ENCODE results near the gene ARHGAP26.

Gene ARHGAP26

DNA sequence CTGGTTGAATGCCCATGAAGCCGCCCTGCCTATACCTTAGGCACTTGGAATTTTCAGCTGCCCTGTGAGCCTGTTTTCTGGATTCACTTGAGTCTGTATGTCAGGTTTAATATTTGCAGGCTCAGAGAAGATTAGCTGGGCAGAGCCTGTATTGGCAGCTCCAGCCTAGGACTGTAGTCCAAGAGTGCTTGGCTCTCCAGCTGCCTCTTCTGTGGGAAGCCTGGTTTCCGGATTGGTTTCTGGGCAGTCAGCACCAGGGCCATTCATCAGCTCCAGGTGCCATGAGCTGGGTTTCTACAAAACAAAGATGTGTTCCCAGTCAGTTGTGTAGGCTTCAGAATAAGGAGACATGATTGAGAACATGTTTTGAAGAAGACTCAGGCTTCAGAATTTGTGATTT, 90.1 kb downstream of the ARHGAP26 start:
- H3K9ac ChIP-seq (ENCODE audit: low read depth in 1 of 2, low read length in 2 of 2), result no peak overlapping the region
- H3K9me3 ChIP-seq (ENCODE audit: control insufficient read depth in 2 of 2, low read length in 2 of 2), result no peaks in the 10 kb centered on the region
- no peaks in the 10 kb centered on the region for H3K36me3 ChIP-seq (ENCODE audit: control insufficient read depth in 2 of 2, insufficient read depth in 2 of 2, low read length in 2 of 2)
- H3K4me3 ChIP-seq (ENCODE audit: low read length in 2 of 2), result no peak overlapping the region
- no peak overlapping the region for H3K27ac ChIP-seq (ENCODE audit: low read depth in 2 of 2, low read length in 2 of 2)
- H3K4me1 ChIP-seq (ENCODE audit: control insufficient read depth in 2 of 2, insufficient read depth in 2 of 2, low read length in 2 of 2), result peaks cover 11 to 14% of the 10 kb centered on the region in 2 donors
- H3K27me3 ChIP-seq (ENCODE audit: control insufficient read depth in 2 of 2, insufficient read depth in 2 of 2, low read length in 2 of 2), result no peaks in the 10 kb centered on the region

DNA sequence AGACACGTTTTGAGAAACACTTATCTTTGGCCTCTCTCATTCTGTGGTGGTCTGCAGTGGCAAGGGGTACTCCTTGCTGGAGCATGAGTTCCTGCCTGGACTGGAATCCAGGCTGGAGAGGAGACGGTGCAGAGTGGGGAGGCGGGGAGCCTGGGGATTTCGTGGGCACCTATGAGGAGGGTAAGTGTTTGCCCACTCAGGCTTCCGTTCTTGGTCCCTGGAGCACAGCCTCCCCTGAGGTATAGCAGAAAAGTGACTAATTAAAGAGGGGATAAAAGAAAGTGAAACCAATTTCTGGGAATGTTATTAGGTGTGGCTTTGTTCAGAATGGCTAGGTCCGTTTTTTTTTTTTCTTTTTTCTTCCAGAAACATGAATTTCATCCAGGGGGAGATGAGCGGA, 90.8 kb downstream of the ARHGAP26 start:
- H3K9ac ChIP-seq (ENCODE audit: low read depth in 1 of 2, low read length in 2 of 2), result no peak overlapping the region

DNA sequence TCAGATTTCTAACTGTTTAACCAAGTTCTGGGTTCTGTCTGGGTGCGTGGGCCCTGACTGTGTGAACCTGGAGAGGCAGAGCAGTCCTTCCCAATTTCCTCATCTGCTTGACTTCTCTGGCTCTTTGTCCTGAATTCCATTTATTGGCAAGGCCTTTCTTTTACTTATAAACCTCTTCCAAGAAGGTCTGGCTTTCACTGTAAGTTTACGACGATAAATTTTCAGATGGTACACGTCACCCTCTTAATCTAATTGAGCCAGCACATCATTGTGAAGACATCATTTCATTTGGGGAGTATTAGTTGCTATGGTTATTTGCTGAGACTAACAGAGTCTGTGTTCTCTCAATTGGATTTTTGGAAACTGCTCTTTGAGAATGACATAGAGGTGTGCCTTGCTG, 92.4 kb downstream of the ARHGAP26 start:
- Histone ChIP-seq H3K27ac (ENCODE audit: low read depth in 2 of 2, low read length in 2 of 2) (no peak overlapping the region), H3K36me3 (ENCODE audit: control insufficient read depth in 2 of 2, insufficient read depth in 2 of 2, low read length in 2 of 2) (no peaks in the 10 kb centered on the region), H3K9me3 (ENCODE audit: control insufficient read depth in 2 of 2, low read length in 2 of 2) (no peaks in the 10 kb centered on the region), H3K4me1 (ENCODE audit: control insufficient read depth in 2 of 2, insufficient read depth in 2 of 2, low read length in 2 of 2) (peaks cover 13 to 20% of the 10 kb centered on the region in 2 donors), H3K9ac (ENCODE audit: low read depth in 1 of 2, low read length in 2 of 2) (no peak overlapping the region), H3K27me3 (ENCODE audit: control insufficient read depth in 2 of 2, insufficient read depth in 2 of 2, low read length in 2 of 2) (no peaks in the 10 kb centered on the region), H3K4me3 (ENCODE audit: low read length in 2 of 2) (no peak overlapping the region)

More for the DNA sequence above, 90.8 kb downstream of the ARHGAP26 start:
- Histone ChIP-seq H3K4me3 (ENCODE audit: low read length in 2 of 2) (no peak overlapping the region), H3K27me3 (ENCODE audit: control insufficient read depth in 2 of 2, insufficient read depth in 2 of 2, low read length in 2 of 2) (no peaks in the 10 kb centered on the region), H3K27ac (ENCODE audit: low read depth in 2 of 2, low read length in 2 of 2) (no peak overlapping the region), H3K9me3 (ENCODE audit: control insufficient read depth in 2 of 2, low read length in 2 of 2) (no peaks in the 10 kb centered on the region), H3K36me3 (ENCODE audit: control insufficient read depth in 2 of 2, insufficient read depth in 2 of 2, low read length in 2 of 2) (no peaks in the 10 kb centered on the region), H3K4me1 (ENCODE audit: control insufficient read depth in 2 of 2, insufficient read depth in 2 of 2, low read length in 2 of 2) (peaks cover 11 to 14% of the 10 kb centered on the region in 2 donors)

DNA sequence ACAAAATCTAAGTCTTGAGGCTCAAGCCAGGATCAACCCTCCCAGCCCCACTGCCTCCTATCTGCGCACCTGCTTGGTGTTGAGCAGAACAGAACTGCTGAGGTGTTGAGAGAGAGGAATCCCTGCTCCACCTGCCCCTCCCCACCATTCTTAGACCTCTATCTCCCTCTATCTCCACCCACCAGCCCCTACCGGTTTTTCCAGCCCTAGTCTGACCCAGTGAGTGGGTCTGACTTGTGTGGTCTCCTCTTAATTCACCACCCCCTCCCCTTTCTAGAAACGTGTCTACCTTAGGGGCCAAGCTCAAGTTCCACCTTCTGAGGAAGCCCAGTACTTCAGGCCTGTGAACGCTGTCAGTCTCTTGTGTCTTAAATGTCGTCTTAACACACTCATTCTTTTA, 93.7 kb downstream of the ARHGAP26 start:
- Histone ChIP-seq H3K9ac (ENCODE audit: low read depth in 1 of 2, low read length in 2 of 2) (no peak overlapping the region), H3K36me3 (ENCODE audit: control insufficient read depth in 2 of 2, insufficient read depth in 2 of 2, low read length in 2 of 2) (no peaks in the 10 kb centered on the region), H3K4me3 (ENCODE audit: low read length in 2 of 2) (no peak overlapping the region), H3K4me1 (ENCODE audit: control insufficient read depth in 2 of 2, insufficient read depth in 2 of 2, low read length in 2 of 2) (peaks cover 23 to 31% of the 10 kb centered on the region in 2 donors), H3K9me3 (ENCODE audit: control insufficient read depth in 2 of 2, low read length in 2 of 2) (no peaks in the 10 kb centered on the region), H3K27ac (ENCODE audit: low read depth in 2 of 2, low read length in 2 of 2) (no peak overlapping the region), H3K27me3 (ENCODE audit: control insufficient read depth in 2 of 2, insufficient read depth in 2 of 2, low read length in 2 of 2) (no peaks in the 10 kb centered on the region)

- no peaks in the 10 kb centered on the region for H3K27me3 ChIP-seq (ENCODE audit: control insufficient read depth in 2 of 2, insufficient read depth in 2 of 2, low read length in 2 of 2)
- peaks cover 27 to 34% of the 10 kb centered on the region in 2 donors for H3K4me1 ChIP-seq (ENCODE audit: control insufficient read depth in 2 of 2, insufficient read depth in 2 of 2, low read length in 2 of 2)
- H3K36me3 ChIP-seq (ENCODE audit: control insufficient read depth in 2 of 2, insufficient read depth in 2 of 2, low read length in 2 of 2), result no peaks in the 10 kb centered on the region
- H3K9ac ChIP-seq (ENCODE audit: low read depth in 1 of 2, low read length in 2 of 2), result no peak overlapping the region
- no peaks in the 10 kb centered on the region for H3K9me3 ChIP-seq (ENCODE audit: control insufficient read depth in 2 of 2, low read length in 2 of 2)
- peak overlapping the region in 1 of 2 donors; percentile 32 for H3K27ac ChIP-seq (ENCODE audit: low read depth in 2 of 2, low read length in 2 of 2)
- H3K4me3 ChIP-seq (ENCODE audit: low read length in 2 of 2), result no peak overlapping the region
Observed at GRCh38 chr5:142864290-142865260, 94.4 kb downstream of the ARHGAP26 start.

- Histone ChIP-seq H3K27me3 (ENCODE audit: control insufficient read depth in 2 of 2, insufficient read depth in 2 of 2, low read length in 2 of 2) (no peaks in the 10 kb centered on the region), H3K9me3 (ENCODE audit: control insufficient read depth in 2 of 2, low read length in 2 of 2) (no peaks in the 10 kb centered on the region), H3K36me3 (ENCODE audit: control insufficient read depth in 2 of 2, insufficient read depth in 2 of 2, low read length in 2 of 2) (no peaks in the 10 kb centered on the region), H3K27ac (ENCODE audit: low read depth in 2 of 2, low read length in 2 of 2) (no peak overlapping the region), H3K4me1 (ENCODE audit: control insufficient read depth in 2 of 2, insufficient read depth in 2 of 2, low read length in 2 of 2) (peaks cover 37 to 41% of the 10 kb centered on the region in 2 donors), H3K4me3 (ENCODE audit: low read length in 2 of 2) (no peak overlapping the region), H3K9ac (ENCODE audit: low read depth in 1 of 2, low read length in 2 of 2) (no peak overlapping the region)
Observed at GRCh38 chr5:142865631-142866030, 95.5 kb downstream of the ARHGAP26 start.

DNA sequence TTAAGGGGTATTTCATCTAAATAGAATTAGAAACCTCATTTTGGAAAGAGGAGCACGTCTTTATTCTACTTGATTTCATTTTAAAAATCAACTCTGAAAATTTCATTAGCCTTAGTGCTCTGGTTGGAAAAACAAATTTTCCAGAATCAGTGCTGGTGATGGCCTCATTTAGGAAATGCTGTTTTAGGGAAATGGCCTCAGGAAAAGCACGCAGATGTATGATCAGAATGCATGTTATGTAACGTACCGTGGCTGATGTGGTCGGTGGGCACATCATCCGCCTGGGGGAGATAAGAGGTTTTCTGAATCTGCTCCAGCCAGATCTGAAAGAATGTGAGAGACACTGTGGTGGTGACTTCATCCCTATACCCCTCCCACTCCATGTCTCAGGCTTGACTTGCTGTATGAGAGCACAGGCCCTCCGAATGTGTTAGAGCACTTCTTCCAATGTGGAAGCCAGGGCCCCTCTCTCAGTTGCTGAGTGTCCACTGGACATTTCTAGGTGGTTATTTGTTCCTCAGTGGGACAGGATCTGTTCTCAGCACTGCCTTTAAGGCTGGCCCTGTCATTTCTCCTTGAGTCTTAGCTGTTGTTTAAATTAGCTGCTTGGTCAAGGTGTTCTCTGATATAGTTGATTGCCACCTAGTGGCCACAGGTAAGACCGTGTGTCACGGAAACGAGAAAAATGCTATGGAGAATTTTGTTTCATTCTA, 96.5 kb downstream of the ARHGAP26 start:
- Histone ChIP-seq H3K4me1 (ENCODE audit: control insufficient read depth in 2 of 2, insufficient read depth in 2 of 2, low read length in 2 of 2) (peaks cover 43 to 48% of the 10 kb centered on the region in 2 donors), H3K36me3 (ENCODE audit: control insufficient read depth in 2 of 2, insufficient read depth in 2 of 2, low read length in 2 of 2) (no peaks in the 10 kb centered on the region), H3K9me3 (ENCODE audit: control insufficient read depth in 2 of 2, low read length in 2 of 2) (no peaks in the 10 kb centered on the region), H3K27ac (ENCODE audit: low read depth in 2 of 2, low read length in 2 of 2) (peak overlapping the region; percentile 45 to 61), H3K27me3 (ENCODE audit: control insufficient read depth in 2 of 2, insufficient read depth in 2 of 2, low read length in 2 of 2) (no peaks in the 10 kb centered on the region), H3K9ac (ENCODE audit: low read depth in 1 of 2, low read length in 2 of 2) (peak overlapping the region; percentile 14 to 34), H3K4me3 (ENCODE audit: low read length in 2 of 2) (no peak overlapping the region)

DNA sequence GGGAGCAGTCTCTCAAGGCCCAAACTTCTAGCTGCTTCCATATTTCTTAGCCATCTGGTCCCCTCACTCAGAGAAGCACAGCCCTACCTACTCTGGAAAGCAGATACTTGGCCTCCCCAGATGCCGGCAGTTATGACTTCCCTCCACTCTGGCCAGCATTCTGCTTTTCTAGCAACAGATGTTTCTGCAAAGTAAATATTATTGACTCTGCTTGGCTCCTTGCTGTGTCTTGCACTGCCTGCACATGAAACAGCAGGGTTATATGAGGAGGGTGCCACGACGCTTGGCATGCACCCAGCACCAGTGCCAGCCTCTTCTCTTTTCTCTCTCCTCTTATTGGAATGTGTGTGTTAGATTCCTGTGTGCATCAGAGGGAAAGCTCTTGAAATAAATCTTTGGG, 99.7 kb downstream of the ARHGAP26 start:
- H3K4me1 ChIP-seq (ENCODE audit: control insufficient read depth in 2 of 2, insufficient read depth in 2 of 2, low read length in 2 of 2), result peaks cover 59 to 74% of the 10 kb centered on the region in 2 donors
- no peaks in the 10 kb centered on the region for H3K9me3 ChIP-seq (ENCODE audit: control insufficient read depth in 2 of 2, low read length in 2 of 2)
- H3K27ac ChIP-seq (ENCODE audit: low read depth in 2 of 2, low read length in 2 of 2), result peak overlapping the region; percentile 67 to 95
- no peaks in the 10 kb centered on the region for H3K36me3 ChIP-seq (ENCODE audit: control insufficient read depth in 2 of 2, insufficient read depth in 2 of 2, low read length in 2 of 2)
- H3K9ac ChIP-seq (ENCODE audit: low read depth in 1 of 2, low read length in 2 of 2), result peak overlapping the region in 1 of 2 donors; percentile 28
- no peak overlapping the region for H3K4me3 ChIP-seq (ENCODE audit: low read length in 2 of 2)
- no peaks in the 10 kb centered on the region for H3K27me3 ChIP-seq (ENCODE audit: control insufficient read depth in 2 of 2, insufficient read depth in 2 of 2, low read length in 2 of 2)

GRCh38 chr5:142870532-142871362, 100.6 kb downstream of the ARHGAP26 start:
- H3K4me1 ChIP-seq (ENCODE audit: control insufficient read depth in 2 of 2, insufficient read depth in 2 of 2, low read length in 2 of 2), result peaks cover 62 to 81% of the 10 kb centered on the region in 2 donors
- no peaks in the 10 kb centered on the region for H3K36me3 ChIP-seq (ENCODE audit: control insufficient read depth in 2 of 2, insufficient read depth in 2 of 2, low read length in 2 of 2)
- peak overlapping the region in 1 of 2 donors; percentile 14 for H3K4me3 ChIP-seq (ENCODE audit: low read length in 2 of 2)
- no peaks in the 10 kb centered on the region for H3K27me3 ChIP-seq (ENCODE audit: control insufficient read depth in 2 of 2, insufficient read depth in 2 of 2, low read length in 2 of 2)
- H3K9ac ChIP-seq (ENCODE audit: low read depth in 1 of 2, low read length in 2 of 2), result peak overlapping the region; percentile 19 to 75
- H3K9me3 ChIP-seq (ENCODE audit: control insufficient read depth in 2 of 2, low read length in 2 of 2), result no peaks in the 10 kb centered on the region
- peak overlapping the region; percentile 67 to 95 for H3K27ac ChIP-seq (ENCODE audit: low read depth in 2 of 2, low read length in 2 of 2)

All from mucosa of rectum (tissue), 2 donors.